ENCODE results near the gene ZFX. TPM values are rescaled to one million over a fixed set of nuclear protein-coding genes. Genes with fewer than 3 reads are reported as not detected.

Gene ZFX
- total and polyA plus RNA-seq, 2 of the 8 experiments (the other 6 are each of a cell fraction or from before 2014, with no cell fraction given), result 2.8 to 22.0 TPM

DNA sequence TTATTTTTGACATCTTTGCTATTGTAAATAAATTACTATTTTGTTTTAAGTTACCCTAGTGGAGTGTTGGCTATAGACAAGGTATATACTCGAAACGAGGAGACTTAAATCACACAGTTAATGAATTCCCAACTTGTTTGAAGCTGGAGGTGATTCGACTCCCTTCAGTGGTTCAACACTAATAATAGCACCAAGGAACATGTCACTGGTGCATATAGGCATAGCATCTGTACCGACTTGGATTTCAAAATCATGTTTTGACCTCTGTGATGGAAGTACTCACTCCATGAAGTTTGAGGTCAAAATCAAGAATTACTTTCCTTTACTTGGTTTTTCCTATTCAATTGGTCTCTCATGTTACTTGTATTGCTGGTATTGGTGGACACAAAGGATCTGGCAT is 66.5 kb downstream of the ZFX start (continued):
- TF ChIP-seq, protein P1, sequence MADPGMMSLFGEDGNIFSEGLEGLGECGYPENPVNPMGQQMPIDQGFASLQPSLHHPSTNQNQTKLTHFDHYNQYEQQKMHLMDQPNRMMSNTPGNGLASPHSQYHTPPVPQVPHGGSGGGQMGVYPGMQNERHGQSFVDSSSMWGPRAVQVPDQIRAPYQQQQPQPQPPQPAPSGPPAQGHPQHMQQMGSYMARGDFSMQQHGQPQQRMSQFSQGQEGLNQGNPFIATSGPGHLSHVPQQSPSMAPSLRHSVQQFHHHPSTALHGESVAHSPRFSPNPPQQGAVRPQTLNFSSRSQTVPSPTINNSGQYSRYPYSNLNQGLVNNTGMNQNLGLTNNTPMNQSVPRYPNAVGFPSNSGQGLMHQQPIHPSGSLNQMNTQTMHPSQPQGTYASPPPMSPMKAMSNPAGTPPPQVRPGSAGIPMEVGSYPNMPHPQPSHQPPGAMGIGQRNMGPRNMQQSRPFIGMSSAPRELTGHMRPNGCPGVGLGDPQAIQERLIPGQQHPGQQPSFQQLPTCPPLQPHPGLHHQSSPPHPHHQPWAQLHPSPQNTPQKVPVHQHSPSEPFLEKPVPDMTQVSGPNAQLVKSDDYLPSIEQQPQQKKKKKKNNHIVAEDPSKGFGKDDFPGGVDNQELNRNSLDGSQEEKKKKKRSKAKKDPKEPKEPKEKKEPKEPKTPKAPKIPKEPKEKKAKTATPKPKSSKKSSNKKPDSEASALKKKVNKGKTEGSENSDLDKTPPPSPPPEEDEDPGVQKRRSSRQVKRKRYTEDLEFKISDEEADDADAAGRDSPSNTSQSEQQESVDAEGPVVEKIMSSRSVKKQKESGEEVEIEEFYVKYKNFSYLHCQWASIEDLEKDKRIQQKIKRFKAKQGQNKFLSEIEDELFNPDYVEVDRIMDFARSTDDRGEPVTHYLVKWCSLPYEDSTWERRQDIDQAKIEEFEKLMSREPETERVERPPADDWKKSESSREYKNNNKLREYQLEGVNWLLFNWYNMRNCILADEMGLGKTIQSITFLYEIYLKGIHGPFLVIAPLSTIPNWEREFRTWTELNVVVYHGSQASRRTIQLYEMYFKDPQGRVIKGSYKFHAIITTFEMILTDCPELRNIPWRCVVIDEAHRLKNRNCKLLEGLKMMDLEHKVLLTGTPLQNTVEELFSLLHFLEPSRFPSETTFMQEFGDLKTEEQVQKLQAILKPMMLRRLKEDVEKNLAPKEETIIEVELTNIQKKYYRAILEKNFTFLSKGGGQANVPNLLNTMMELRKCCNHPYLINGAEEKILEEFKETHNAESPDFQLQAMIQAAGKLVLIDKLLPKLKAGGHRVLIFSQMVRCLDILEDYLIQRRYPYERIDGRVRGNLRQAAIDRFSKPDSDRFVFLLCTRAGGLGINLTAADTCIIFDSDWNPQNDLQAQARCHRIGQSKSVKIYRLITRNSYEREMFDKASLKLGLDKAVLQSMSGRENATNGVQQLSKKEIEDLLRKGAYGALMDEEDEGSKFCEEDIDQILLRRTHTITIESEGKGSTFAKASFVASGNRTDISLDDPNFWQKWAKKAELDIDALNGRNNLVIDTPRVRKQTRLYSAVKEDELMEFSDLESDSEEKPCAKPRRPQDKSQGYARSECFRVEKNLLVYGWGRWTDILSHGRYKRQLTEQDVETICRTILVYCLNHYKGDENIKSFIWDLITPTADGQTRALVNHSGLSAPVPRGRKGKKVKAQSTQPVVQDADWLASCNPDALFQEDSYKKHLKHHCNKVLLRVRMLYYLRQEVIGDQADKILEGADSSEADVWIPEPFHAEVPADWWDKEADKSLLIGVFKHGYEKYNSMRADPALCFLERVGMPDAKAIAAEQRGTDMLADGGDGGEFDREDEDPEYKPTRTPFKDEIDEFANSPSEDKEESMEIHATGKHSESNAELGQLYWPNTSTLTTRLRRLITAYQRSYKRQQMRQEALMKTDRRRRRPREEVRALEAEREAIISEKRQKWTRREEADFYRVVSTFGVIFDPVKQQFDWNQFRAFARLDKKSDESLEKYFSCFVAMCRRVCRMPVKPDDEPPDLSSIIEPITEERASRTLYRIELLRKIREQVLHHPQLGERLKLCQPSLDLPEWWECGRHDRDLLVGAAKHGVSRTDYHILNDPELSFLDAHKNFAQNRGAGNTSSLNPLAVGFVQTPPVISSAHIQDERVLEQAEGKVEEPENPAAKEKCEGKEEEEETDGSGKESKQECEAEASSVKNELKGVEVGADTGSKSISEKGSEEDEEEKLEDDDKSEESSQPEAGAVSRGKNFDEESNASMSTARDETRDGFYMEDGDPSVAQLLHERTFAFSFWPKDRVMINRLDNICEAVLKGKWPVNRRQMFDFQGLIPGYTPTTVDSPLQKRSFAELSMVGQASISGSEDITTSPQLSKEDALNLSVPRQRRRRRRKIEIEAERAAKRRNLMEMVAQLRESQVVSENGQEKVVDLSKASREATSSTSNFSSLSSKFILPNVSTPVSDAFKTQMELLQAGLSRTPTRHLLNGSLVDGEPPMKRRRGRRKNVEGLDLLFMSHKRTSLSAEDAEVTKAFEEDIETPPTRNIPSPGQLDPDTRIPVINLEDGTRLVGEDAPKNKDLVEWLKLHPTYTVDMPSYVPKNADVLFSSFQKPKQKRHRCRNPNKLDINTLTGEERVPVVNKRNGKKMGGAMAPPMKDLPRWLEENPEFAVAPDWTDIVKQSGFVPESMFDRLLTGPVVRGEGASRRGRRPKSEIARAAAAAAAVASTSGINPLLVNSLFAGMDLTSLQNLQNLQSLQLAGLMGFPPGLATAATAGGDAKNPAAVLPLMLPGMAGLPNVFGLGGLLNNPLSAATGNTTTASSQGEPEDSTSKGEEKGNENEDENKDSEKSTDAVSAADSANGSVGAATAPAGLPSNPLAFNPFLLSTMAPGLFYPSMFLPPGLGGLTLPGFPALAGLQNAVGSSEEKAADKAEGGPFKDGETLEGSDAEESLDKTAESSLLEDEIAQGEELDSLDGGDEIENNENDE (IDR thresholded peaks at IDR 0.05; ENCODE audit: insufficient replicate concordance, low read length), result no peak
- TF ChIP-seq HDAC6 (IDR thresholded peaks at IDR 0.05; ENCODE audit: low read depth, low read length) (no peak), CTBP2 (IDR thresholded peaks at IDR 0.05; ENCODE audit: borderline replicate concordance, insufficient read depth, insufficient read length, low read length) (no peak), YY1 (IDR thresholded peaks at IDR 0.05; ENCODE audit: low read depth, low read length) (no peak), CBX5 (IDR thresholded peaks at IDR 0.05; ENCODE audit: low read depth, low read length) (no peak), SAP30 (IDR thresholded peaks at IDR 0.05; ENCODE audit: insufficient read depth, insufficient replicate concordance, low read length) (no peak), EP300 (IDR thresholded peaks at IDR 0.05; ENCODE audit: borderline replicate concordance in 1 of 2, low read depth in 2 of 2, low read length in 2 of 2) (no peak), TBP (IDR thresholded peaks at IDR 0.05; ENCODE audit: low read depth, low read length) (no peak), RFX5 (IDR thresholded peaks at IDR 0.05; ENCODE audit: borderline replicate concordance, low read depth, low read length) (no peak), TAF1 (IDR thresholded peaks at IDR 0.05; ENCODE audit: low read depth, low read length) (no peak), KDM5A (IDR thresholded peaks at IDR 0.05; ENCODE audit: low read length) (no peak), RBBP5 (IDR thresholded peaks at IDR 0.05; ENCODE audit: borderline replicate concordance, low read depth, low read length) (no peak)

Measured in H1 (cell line).